Kidney capillary endothelial cell (primary cell): ENCODE measurements around the gene MYH7.
"Not testable (repeated sequence)": the region's sequence is repeated elsewhere in the genome, so short reads cannot be mapped to it uniquely, and the experiment has no call there.

ENCODE experiments used
- DNase-seq: peaks from one replicate; pipeline ENCODE4 v3.0.0-alpha.2; 2018; ENCODE audit warnings: low spot score

MYH7 gene

DNA sequence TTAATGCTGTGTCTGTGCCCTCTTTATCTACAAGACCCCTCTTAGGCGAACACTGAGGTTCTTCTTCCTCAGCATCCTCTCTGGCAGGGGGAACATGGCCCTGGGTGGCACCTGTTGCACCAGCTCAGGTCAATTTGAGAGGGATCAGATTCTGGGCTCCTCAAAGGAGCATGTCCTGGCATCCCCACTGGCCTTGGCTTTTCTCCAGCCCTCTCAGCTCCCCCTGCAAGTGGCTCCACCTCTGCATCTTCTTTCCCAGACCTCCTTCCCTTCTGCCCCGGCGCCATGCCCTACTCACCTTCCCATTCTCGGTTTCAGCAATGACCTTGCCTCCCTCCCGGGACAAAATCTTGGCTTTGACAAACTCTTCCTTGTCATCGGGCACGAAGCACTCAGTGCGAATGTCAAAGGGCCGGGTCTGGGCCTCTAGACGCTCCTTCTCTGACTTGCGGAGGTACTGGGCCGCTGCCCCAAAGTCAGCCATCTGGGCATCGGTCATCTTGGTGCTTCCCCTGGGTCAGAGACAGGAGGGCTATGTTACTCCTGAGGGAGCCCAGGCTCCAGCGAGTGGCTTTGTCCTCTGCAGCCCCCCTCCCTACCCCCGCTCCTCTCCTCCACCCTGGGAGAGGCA lies 28.6 kb downstream of the MYH7 start:
- no peak for DNase-seq

DNA sequence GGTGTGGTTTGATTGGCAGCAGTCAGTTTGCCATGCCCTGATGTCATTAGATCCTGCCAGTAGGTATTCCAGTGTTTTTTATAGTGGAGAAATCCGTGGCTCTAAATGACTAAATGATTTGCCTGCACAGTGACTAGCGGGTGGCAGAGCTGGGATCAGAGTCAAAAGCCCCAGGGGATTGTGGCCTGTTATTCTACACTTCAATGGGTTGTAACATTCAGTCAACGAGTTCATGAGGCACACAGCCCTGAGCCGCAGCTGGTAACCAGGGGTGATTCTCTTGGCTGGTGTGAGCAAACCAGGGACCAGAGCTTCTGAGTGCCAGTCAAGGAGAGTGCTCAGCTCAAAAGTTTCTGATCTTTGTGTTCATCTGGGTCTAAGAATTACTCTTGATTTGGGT lies 29.2 kb downstream of the MYH7 start:
- DNase-seq, result no peak

DNA sequence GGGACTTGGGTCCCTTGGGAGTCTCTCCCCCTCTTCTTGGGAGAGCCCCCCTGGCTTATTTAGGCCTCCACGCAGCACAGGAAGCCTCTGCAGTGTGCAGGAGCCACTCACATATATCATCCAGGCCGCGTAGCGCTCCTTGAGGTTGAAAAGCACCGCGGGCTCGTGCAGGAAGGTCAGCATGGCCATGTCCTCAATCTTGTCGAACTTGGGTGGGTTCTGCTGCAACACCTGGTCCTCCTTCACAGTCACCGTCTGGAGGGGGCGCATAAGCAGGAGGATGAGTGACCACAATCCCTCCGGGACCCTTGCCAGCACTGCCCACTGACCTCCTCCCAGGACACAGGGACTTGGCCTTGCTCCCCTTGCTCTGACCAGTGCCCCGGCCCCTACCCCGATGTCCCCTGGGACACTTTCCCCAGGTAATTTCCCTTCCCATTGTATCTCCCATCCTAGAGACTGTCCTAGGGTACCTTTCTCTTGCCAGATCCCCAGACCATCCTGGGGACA lies 29.9 kb downstream of the MYH7 start:
- no peak for DNase-seq

DNA sequence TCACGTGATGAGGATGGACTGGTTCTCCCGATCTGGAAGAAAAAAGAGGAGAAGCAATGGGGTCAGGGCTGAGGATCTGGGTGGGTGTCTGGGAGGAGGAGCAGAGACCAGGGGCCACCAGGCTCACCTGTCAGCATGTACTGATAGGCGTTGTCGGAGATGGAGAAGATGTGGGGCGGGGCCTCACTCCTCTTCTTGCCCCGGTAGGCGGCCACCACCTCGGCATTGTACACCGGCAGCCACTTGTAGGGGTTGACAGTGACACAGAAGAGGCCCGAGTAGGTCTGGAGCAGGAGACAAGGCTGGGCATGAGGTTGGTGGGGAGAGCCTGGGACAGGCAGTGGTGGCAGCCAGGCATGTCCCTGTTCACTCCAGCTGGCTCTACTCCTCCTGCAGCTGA lies 30.4 kb downstream of the MYH7 start:
- DNase-seq, result no peak

DNA sequence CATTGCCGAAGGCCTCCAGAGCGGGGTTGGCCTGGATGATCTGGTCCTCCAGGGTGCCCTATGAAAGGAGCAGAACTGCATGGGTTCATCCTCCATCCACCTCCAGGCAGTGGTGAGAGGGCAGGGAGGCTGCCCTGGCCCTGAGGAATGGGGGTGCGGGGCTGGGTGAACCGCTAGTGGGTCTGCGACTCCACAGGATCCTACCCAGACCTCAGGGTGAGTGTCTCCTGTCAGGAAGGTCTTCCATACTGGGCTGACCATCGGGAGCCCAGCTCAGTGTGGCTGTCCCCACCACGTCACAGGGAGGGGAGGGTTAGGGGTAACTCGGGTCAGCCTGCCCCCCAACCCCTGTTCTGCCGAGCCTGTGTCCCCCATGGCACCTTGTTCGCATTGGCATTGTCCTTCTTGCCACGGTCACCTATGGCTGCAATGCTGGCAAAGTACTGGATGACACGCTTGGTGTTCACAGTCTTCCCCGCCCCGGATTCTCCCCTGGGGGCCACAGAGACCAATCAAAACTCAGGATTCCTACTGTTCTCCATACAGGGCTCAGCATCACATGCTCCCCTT lies 31.0 kb downstream of the MYH7 start:
- DNase-seq, result no peak

DNA sequence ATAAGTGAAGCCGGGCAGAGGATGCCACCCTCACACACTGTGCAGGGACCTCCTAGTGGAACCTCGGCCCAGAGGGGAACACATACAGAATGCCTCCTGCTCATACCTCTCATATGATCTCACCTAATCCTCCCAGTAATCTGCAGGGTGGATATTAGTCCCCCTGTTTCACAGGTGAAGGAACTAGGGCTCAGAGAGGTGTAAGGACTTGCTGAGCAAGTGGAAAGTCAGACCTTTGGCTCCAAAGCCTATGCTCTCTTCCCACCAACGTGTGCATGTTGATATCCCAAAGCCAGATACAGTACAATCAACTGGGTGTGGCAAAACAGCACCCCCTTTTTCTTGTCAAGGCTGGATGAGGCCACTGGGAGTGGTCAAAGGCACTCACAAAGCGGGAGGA lies 31.6 kb downstream of the MYH7 start:
- DNase-seq, result no peak

DNA sequence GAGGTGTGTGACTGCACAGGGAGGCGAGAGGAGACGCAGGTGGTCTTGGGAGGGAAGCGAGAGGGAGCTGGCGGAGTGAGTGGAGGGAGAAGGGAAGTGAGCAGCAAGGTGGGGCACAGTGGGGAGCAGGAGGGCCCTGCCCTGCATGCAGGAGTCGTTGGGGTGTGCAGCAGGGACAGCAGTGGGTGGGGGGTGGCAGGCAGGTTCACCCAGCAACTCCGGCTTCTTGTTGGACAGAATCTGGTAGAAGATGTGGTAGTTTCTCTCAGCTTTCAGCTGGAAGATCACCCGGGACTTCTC lies 32.4 kb downstream of the MYH7 start:
- DNase-seq, result no peak

DNA sequence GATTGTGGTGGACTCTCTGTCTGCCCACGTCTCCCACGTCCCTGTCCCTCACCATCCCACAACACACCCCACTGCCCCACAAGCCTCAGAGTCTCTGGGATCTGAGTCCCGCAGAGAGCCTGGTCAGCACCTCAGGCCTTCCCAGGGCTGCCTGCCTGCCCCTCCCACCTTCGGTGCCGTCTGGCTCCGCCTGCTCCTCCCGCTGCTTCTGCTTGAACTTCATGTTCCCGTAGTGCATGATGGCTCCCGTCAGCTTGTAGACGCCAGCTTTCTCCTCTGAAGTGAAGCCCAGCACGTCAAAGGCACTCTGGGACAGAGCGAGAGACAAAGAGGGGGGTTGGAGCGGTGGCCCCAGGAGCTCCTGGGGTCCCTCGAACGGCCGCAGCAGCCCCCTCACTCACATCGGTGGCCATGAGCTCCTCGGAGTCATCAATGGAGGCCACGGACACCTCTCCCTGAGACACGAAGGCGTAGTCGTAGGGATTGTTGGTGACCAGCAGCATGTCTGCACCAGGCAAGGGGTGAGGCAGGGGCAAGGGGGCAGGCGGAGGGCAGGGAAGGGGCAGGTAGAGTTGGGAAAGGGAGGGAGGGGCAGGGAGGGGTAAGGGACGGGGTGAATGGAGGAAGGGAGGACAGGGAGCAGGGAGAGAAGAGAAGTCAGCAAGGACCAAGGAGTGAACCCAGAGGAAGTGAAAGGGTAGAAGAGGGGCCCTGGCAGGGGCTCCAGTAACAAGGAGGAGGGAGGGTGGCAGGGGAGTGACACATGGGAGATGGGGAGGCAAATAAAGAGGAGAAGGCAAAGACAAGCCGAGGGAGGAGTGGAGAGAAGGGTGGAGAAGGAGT lies 32.9 kb downstream of the MYH7 start:
- DNase-seq, result no peak

DNA sequence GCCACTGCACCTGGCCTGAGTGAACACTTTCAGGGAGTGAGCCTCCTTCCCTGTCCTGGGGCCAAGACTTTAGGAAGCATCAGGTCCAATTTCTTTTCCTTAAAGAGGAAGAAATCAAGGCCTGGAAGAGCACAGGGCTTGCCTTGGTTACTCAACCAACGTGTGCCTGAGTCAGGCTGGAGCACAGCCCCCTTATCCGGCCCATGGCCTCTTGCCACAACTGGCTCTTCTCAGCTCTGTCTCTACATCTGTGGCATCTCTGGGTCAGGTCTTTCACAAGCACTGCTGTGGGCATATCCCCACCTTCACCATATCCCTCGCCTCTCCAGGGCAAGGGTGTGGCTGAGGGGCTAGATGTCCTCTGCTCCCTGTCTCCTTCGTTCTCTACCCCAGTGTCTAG lies 34.2 kb downstream of the MYH7 start:
- no peak for DNase-seq

DNA sequence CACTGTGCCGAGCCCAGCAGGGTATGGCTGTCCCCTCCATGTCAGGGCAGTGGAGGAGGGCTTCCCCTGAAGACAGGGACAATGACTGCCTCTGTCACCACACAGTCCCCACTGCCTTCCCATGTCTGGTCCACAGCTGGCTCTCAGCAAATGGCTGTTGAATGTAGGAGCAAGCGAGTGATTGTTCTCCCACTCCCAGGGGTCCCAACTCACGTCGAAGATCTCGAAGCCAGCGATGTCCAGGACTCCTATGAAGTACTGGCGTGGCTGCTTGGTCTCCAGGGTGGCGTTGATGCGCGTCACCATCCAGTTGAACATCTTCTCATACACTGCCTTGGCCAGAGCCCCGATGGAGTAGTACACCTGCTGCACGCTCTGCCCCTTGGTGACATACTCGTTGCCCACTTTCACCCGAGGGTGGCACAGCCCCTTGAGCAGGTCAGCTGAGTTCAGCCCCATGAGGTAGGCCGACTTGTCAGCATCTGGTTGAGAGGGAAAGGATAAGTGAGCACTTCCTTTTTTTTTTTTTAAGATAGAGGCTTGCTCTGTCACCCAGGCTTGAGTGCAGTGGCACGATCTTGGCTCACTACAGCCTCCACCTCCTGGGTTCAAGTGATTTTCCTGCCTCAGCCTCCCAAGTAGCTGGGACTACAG lies 34.8 kb downstream of the MYH7 start:
- DNase-seq, result not testable (repeated sequence)

DNA sequence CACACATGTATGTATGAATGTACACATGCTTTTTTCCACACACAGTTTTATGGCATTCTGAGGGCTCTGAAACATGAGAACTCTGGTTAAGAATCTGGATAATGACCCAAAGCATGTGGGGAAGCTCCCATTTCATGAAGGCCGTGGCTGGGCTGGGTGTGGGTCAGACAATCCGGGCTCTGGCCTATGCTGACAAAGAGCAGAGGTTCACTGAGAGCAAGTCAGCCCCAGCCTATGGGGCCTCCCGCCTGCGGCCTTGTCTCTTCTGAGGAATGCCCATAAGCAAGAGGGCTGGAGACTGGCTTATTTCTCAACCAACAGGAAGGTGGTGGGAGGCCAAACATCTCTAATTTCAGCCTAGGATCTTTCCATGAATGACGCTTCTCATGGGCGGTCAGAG lies 35.9 kb downstream of the MYH7 start:
- DNase-seq, result no peak

DNA sequence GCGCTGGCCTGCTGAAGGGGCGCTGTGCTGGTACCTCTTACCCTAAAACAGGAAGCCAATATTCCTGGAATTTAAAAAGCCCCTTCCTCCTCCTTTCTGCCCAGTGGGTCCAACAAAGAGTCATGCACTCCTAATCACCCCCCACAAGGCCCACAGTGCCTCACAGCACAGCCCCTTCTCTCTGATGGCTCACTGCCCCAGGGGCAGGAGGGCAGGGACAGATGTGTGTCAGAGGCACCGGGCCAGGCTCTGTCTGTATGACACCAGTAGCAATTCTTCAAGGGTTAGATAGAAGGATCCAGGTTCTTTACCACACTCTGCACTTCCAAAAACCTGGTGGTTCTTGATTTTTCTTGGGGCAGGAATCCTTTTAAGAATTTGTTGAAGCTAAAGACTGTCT lies 36.3 kb downstream of the MYH7 start:
- no peak for DNase-seq

DNA sequence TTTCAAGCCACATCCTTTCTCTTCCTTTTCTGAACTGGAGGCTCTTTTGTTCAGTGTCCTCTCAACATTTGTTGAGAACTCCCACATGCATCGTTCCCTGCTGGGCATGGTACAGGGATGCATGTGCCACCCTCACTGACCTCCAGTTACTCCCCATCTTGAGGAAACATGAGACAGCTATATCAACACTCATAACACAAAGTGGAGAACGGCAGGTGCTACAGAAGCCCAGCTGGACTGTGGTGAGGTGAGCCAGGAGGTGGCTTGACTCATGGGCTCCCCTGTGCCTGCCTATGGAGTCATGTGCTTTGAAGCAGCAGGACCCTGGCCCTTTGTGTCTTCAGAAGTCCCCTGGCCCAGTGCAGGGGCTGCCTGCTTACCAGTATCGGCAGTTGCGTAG lies 37.1 kb downstream of the MYH7 start:
- DNase-seq, result no peak

DNA sequence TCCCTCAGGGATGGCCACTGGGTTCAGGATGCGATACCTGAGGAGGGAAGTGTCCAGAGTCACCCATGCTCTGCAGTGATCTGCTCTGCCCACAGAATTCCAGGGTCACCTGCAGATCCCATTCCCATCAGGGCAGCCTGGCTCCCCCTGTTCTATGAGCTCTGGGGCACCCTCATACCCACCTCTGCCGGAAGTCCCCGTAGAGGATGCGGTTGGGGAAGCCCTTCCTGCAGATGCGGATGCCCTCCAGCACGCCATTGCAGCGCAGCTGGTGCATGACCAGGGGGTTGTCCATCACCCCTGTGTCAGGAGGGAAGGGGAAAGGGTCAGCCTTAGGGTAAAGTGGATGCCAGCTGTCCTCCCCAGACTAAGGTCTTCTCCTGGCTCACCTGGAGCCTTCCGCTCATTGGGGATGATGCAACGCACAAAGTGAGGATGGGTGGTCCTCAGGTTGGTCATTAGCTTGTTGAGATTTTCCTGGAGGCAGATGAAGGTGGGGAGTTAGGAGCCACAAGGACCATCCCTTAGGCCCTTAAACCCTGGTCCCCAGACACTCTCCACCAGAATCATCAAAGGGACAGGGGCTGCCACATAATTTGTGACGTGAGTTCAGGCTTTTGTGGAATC lies 38.6 kb downstream of the MYH7 start:
- DNase-seq, result no peak

DNA sequence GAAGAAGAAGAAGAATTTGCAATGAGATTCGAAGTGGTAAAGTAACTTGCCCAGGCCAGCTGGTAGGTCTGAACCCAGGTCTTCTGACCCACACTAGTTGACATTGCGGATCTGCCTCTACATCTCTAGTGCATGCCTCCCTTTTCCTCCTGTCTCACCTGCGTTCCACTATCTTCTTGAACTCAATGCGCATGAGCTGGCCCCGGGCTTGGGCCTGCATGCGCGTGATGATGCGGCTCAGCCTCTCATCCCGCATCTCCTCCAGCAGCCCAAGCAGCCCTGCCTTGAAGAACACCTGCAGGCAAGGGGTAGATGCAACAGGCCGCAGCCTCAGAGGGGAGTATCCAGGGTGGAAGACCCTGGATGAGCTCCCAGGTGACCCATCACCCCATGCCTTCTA lies 39.3 kb downstream of the MYH7 start:
- DNase-seq, result no peak

DNA sequence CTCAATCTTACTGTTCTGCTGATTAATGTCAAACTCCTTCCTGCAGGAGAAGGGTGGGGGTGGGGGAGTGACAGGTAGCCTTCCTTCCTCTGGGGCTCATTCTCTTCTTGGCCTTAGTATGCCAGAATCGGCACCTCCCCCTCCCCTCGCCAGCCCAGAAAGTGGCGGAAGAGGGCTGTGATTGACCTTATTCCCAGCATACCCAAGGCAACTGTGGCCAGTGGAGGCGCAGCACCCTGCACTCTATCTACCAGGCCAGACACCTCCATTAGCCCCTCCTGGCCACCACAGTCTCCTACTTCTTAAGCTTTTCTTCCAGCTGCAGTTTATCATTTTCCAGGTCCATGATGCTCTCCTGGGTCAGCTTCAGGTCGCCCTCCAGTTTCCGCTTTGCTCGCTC lies 42.8 kb downstream of the MYH7 start:
- no peak for DNase-seq

DNA sequence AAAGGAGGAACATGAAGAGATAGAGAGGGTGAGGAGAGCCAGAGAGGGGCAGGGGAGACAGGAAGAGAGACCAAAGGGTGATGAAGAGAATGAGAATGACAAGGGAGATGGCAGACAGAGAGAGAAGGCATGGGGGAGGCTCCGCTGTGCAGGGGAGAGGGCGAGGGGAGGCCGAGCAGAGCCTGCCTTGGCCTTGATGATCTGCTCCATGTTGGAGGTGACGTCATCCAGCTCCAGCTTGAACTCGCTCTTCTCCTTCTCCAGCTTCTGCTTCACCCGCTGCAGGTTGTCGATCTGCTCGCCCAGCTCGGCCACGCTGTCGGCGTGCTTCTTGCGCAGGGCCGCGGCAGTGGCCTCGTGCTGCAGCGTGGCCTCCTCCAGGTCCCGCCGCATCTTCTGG lies 45.6 kb downstream of the MYH7 start:
- not testable (repeated sequence) for DNase-seq

DNA sequence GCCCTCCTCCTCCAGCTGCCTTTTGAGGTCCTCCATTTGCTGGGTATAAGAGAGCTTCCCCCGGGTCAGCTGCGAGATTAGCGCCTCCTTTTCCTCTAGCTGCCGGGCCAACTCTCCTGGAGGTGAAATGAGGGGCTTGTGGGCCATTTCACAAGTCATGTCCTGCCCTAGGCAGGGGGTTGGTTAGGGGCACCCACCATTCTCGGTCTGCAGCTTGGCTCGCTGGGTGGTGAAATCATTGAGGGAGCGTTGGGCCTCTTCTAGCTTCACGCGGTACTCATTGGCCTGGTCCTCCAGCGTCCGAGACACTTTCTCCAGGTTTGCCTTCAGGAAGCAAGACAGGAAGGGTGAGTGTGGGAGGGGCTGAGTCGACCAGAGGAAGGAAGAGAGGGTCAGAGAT lies 46.1 kb downstream of the MYH7 start:
- DNase-seq, result no peak

DNA sequence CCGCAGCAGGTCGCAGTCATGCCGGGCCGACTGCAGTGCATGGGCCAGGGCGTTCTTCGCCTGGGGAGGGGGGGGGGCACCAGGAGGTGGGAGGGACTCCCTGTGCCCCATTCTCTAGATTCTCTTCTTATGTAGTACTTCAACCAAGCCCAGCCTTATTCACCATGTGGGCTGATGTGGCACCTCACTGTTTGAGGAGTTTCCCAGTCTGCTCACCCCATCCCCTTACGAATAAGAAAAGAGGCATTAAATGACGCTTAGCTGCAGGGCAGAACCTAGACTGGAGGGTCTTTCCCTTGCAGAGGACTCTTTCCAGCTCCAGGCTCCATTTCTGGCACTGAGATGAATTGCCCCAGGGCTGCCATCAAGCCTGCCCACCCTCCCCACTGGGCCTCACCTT lies 46.5 kb downstream of the MYH7 start:
- DNase-seq, result no peak

DNA sequence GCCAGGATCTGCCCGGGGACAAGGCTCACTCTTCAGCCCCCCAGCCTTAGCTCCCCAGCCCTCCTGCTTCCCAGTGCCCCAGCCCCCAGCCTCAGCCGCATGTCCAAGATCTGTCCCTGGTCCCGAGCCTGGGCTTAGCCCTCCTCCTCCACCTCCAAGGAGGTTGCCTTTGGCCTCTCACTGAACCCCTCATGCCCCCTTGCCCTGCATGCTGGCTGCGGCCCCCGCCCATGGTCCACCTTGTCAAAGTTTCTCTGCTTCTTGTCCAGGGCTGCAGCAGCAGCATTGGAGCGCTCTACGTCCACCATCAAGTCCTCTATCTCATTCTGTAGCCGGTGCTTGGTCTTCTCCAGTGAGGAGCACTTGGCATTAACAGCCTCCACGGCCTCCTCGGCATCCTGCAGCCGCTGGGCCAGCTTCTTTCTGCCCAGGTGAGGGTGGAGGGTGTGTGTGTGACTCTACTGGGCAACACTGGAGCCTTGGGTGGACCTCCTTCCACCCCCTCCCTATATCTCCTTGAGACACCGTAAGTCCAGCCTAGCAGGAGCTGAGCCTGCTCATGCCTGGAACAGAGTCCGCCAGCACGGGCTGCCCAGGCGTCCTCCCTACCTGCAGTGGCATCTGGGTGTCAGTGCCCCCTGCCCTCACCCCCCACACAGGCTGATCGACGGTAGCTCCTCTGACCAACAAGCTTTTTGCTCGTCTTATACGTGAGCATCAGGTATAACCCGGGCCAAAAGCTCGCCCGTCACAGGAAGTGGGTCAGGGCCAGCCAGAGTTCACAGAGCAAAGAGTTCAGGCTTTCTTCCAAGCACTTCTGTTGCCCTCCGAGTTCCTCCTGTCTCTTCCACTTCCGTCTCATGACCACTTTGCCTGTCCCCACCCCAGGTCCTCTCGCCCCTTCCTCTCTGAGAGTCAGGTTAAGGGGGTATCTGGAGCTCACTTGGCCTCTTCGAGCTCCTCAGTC lies 47.3 kb downstream of the MYH7 start:
- no peak for DNase-seq

DNA sequence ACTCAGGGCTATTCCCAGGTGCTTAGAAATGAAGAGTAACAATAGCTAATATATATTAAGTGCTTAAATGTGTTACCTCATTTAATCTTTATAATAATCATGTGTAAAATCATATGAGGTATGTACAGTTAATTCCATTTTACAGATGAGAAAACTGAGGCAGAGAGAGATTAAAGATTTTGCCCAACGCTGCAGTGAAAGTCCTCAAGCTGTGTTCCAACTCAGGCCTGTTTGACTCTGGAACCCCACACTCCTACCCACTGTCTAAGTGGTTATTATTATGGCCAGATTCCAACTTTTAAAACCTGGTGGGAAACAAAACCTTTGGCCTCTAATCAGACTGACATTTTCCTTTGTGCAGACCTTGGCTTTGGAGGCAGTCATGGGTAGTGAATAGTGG lies 48.5 kb downstream of the MYH7 start:
- no peak for DNase-seq
